HEK293T (cell line): ENCODE measurements around the gene AHDC1.

ENCODE experiments used
- BHLHE40 ChIP-seq: fragments of 450-650 bp; IDR thresholded peaks from 2 replicates; pipeline ENCODE4 v1.6.1; 2016; ENCODE audit warnings: mild to moderate bottlenecking, moderate library complexity, borderline replicate concordance
- CTBP1 ChIP-seq: fragments of 450-650 bp; IDR thresholded peaks from 2 replicates; pipeline ENCODE4 v1.6.1; 2016; ENCODE audit warnings: borderline replicate concordance
- FOXA1 ChIP-seq: fragments of 450-650 bp; IDR thresholded peaks from 2 replicates; pipeline ENCODE4 v1.6.1; 2016; ENCODE audit warnings: mild to moderate bottlenecking
- FOXK2 ChIP-seq: fragments of 450-650 bp; IDR thresholded peaks from 2 replicates; pipeline ENCODE4 v1.6.1; 2016; ENCODE audit warnings: mild to moderate bottlenecking
- FOXM1 ChIP-seq: fragments of 450-650 bp; IDR thresholded peaks from 2 replicates; pipeline ENCODE4 v1.6.1; 2017; ENCODE audit warnings: mild to moderate bottlenecking, borderline replicate concordance
- HDGF ChIP-seq: fragments of 450-650 bp; IDR thresholded peaks from 2 replicates; pipeline ENCODE4 v1.6.1; 2017; ENCODE audit warnings: antibody characterized with exemption, borderline replicate concordance
- L3MBTL2 ChIP-seq: fragments of 450-650 bp; conservative IDR thresholded peaks from 2 replicates; pipeline ENCODE4 v1.6.1; 2016; ENCODE audit warnings: mild to moderate bottlenecking
- SUZ12 ChIP-seq: fragments of 450-650 bp; IDR thresholded peaks from 2 replicates; pipeline ENCODE4 v1.6.1; 2016; ENCODE audit warnings: mild to moderate bottlenecking
- TARDBP ChIP-seq: fragments of 450-650 bp; IDR thresholded peaks from 2 replicates; pipeline ENCODE4 v1.6.1; 2016
- ZNF384 ChIP-seq: fragments of 450-650 bp; IDR thresholded peaks from 2 replicates; pipeline ENCODE4 v1.6.1; 2016
- TF ChIP-seq, protein P1 (sequence below): fragments of 450-650 bp; IDR thresholded peaks from 2 replicates; pipeline ENCODE4 v1.6.1; 2016

DNA sequence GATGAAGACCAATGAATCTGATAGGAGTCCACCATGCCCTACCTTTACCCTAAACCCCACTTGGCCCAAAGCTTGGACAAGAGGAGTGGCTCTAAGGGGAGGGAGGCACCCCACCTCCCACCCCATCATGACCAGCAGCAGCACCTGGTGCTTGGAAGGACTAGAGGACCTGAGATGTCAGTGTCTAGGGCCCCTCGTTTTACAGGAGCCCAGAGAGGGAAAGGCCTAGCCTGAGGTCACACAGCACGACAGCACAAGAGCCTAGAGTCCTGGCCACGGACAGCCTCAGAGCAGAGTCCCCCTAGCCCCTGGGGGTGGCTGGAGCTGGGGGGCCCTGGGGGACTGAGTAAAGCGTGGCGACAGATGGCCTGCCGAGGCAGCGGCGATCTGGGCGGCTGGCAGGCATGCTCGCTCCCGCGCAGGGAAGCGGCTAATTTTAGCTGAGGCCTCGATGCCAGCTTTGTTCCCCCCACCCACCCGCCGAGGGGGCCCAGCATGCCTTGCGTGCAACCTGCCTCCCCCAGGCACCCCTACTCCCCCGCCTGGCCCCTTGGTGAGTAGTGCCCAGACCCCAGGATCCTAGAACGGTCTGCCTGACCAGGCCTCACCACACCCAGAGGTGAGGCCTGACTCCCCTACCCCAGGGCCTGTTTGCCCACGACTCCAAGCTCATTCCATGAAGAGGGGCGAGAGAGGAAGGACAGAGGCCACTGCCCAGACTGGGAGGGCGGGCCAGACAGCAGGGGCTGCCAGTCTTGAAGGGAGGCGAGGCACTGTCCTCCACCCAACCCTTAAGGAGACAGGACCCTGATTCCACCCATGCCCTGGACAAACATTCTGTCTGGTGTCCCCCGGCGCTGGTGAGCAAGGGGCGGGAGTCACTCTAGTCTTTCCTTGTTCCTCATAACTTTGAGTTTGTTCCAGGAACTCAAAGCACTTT lies 39.0 kb downstream of the AHDC1 start:
- TF ChIP-seq BHLHE40, result no peak
- TF ChIP-seq L3MBTL2, result no peak
- TF ChIP-seq TARDBP, result no peak
- TF ChIP-seq, protein P1, sequence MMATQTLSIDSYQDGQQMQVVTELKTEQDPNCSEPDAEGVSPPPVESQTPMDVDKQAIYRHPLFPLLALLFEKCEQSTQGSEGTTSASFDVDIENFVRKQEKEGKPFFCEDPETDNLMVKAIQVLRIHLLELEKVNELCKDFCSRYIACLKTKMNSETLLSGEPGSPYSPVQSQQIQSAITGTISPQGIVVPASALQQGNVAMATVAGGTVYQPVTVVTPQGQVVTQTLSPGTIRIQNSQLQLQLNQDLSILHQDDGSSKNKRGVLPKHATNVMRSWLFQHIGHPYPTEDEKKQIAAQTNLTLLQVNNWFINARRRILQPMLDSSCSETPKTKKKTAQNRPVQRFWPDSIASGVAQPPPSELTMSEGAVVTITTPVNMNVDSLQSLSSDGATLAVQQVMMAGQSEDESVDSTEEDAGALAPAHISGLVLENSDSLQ, result no peak
- no peak for TF ChIP-seq ZNF384
- no peak for TF ChIP-seq SUZ12
- TF ChIP-seq FOXA1, result no peak
- no peak for TF ChIP-seq HDGF
- no peak for TF ChIP-seq CTBP1
- no peak for TF ChIP-seq FOXK2
- no peak for TF ChIP-seq FOXM1
